Erythroblast (primary cell): ENCODE results near the gene OR4B1.

ENCODE experiments used
- GATA1 ChIP-seq: IDR thresholded peaks from 2 replicates; pipeline ENCODE4 v1.6.1; 2011; ENCODE audit warnings: low read depth, mild to moderate bottlenecking, control low read depth, low read length, moderate library complexity
- POLR2A ChIP-seq: IDR thresholded peaks from 2 replicates; pipeline ENCODE4 v1.6.1; 2011; ENCODE audit warnings: mild to moderate bottlenecking, low read length

GRCh38 chr11:48248902-48249301 is 32.3 kb downstream of the OR4B1 start:
- no peak for TF ChIP-seq POLR2A
- no peak for TF ChIP-seq GATA1
